K562 (cell line): ENCODE measurements around the gene CASD1. TPM values are rescaled to one million over a fixed set of nuclear protein-coding genes. Genes with fewer than 3 reads are reported as not detected.
A peak's percentile ranks its signal among the peaks of the same experiment; 100 is the strongest.

ENCODE experiments used
- ARNT ChIP-seq, 2 experiments: fragments of 450-650 bp; IDR thresholded peaks; 2 replicates each; pipeline ENCODE4 v1.6.1; 2016; ENCODE audit warnings: mild to moderate bottlenecking in 1 of 2
- EGR1 ChIP-seq: fragments of 450-650 bp; conservative IDR thresholded peaks from 2 replicates; pipeline ENCODE4 v1.6.1; 2017; ENCODE audit warnings: mild to moderate bottlenecking
- FOXM1 ChIP-seq, 2 experiments: fragments of 450-650 bp in 1 of 2; sonication (generic) in 1 of 2; formaldehyde crosslinking in 1 of 2; IDR thresholded peaks; 2 replicates each; pipeline versions ENCODE4 v1.6.1 to v1.9.0; 2017 to 2022; ENCODE audit warnings: low read depth in 2 of 2, mild to moderate bottlenecking in 2 of 2, missing genetic modification reagents in 1 of 2, moderate library complexity in 1 of 2
- HMGN3 ChIP-seq: IDR thresholded peaks from 2 replicates; pipeline ENCODE4 v1.6.1; 2011; ENCODE audit warnings: borderline replicate concordance, low read depth, mild to moderate bottlenecking, mixed read lengths, low read length; ENCODE audit not compliant: insufficient read length; ENCODE audit errors: extremely low read depth
- MIER1 ChIP-seq: fragments of 450-650 bp; IDR thresholded peaks from 2 replicates; pipeline ENCODE4 v1.6.1; 2016; ENCODE audit warnings: antibody characterized with exemption, mild to moderate bottlenecking, low read depth
- MTA3 ChIP-seq: fragments of 450-650 bp; formaldehyde crosslinking; IDR thresholded peaks from 2 replicates; pipeline ENCODE4 v1.6.1; 2017; ENCODE audit warnings: mild to moderate bottlenecking, borderline replicate concordance
- NFRKB ChIP-seq: fragments of 450-650 bp; IDR thresholded peaks from 2 replicates; pipeline ENCODE4 v1.6.1; 2016; ENCODE audit warnings: low read depth
- SMARCE1 ChIP-seq: fragments of 450-650 bp; IDR thresholded peaks from 2 replicates; pipeline ENCODE4 v1.7.1; 2016; ENCODE audit warnings: mild to moderate bottlenecking
- TEAD4 ChIP-seq, 2 experiments: sonication (generic) in 1 of 2; formaldehyde crosslinking in 1 of 2; IDR thresholded peaks; 2 replicates each; pipeline versions ENCODE4 v1.6.1 to v1.8.0; 2012 to 2022; ENCODE audit warnings: borderline replicate concordance in 1 of 2, inconsistent platforms in 1 of 2, low read length in 1 of 2, mild to moderate bottlenecking in 1 of 2, missing genetic modification reagents in 1 of 2
- YY1 ChIP-seq, 3 experiments: IDR thresholded peaks; 2 replicates each; pipeline ENCODE4 v1.6.1; 2011; ENCODE audit warnings: low read length in 2 of 3, mild to moderate bottlenecking in 2 of 3, moderate library complexity in 2 of 3, borderline replicate concordance in 1 of 3, control low read depth in 1 of 3, low read depth in 1 of 3; ENCODE audit not compliant: insufficient read depth in 3 of 3, insufficient replicate concordance in 2 of 3, control insufficient read depth in 1 of 3, insufficient read length in 1 of 3; ENCODE audit errors: extremely low read depth in 1 of 3
- ZBTB40 ChIP-seq, 2 experiments: fragments of 450-650 bp in 1 of 2; sonication (generic) in 1 of 2; formaldehyde crosslinking in 1 of 2; IDR thresholded peaks; 2 replicates each; pipeline versions ENCODE4 v1.7.1 to v1.9.0; 2016 to 2022; ENCODE audit warnings: inconsistent platforms in 1 of 2, mild to moderate bottlenecking in 1 of 2, missing genetic modification reagents in 1 of 2
- ZFX ChIP-seq: sonication (generic); formaldehyde crosslinking; IDR thresholded peaks from 2 replicates; pipeline ENCODE4 v1.8.0; 2022; ENCODE audit warnings: mild to moderate bottlenecking, missing genetic modification reagents, moderate library complexity
- ZNF347 ChIP-seq: fragments of 450-650 bp; formaldehyde crosslinking; IDR thresholded peaks from 2 replicates; pipeline ENCODE4 v1.4.0; 2020; ENCODE audit warnings: low read depth, mild to moderate bottlenecking, moderate library complexity
- ZNF445 ChIP-seq: fragments of 250-450 bp; sonication (Bioruptor Pico); IDR thresholded peaks from 2 replicates; pipeline ENCODE4 v1.4.0; 2020; ENCODE audit warnings: low read depth, mild to moderate bottlenecking, moderate library complexity
- ZNF583 ChIP-seq: fragments of 250-450 bp; sonication (Bioruptor Pico); IDR thresholded peaks from 2 replicates; pipeline ENCODE4 v1.4.0; 2020
- ZNF696 ChIP-seq: fragments of 250-450 bp; sonication (Bioruptor Pico); conservative IDR thresholded peaks from 2 replicates; pipeline ENCODE4 v1.4.0; 2020; ENCODE audit warnings: mild to moderate bottlenecking, moderate library complexity
- polyA plus RNA-seq, 8 experiments: library from polyadenylated mRNA; depleted of rRNA in 4 of 8; stranded (reverse) in 5 of 8; unstranded in 3 of 8; fragments of >200 nt; fragmentation: Nextera tagmentation in 2 of 8; fragmentation: Illumina TruSeq in 1 of 8; extraction: Ambion mirVana in 2 of 8; extraction: Trizol in 1 of 8; gene quantifications; 2 replicates each; pipeline versions ENCODE4 v1.2.1 to v1.2.3, GENCODE V29; 2011 to 2014; ENCODE audit warnings: inconsistent platforms in 1 of 8, missing spikeins in 1 of 8
- total RNA-seq, 7 experiments: library from RNA; depleted of rRNA in 6 of 7; stranded (reverse); fragments of >200 nt in 6 of 7; fragmentation: Illumina TruSeq in 2 of 7; extraction: Trizol in 2 of 7; gene quantifications; 2 replicates each; pipeline versions ENCODE4 v1.2.1 to v1.2.3, GENCODE V29; 2011 to 2021; ENCODE audit warnings: low replicate concordance in 1 of 7

The CASD1 gene
- total and polyA plus RNA-seq, 9 of the 15 experiments (the other 6 are each of a cell fraction or from before 2014, with no cell fraction given): 1.2 to 8.2 (median 4.8) TPM

DNA sequence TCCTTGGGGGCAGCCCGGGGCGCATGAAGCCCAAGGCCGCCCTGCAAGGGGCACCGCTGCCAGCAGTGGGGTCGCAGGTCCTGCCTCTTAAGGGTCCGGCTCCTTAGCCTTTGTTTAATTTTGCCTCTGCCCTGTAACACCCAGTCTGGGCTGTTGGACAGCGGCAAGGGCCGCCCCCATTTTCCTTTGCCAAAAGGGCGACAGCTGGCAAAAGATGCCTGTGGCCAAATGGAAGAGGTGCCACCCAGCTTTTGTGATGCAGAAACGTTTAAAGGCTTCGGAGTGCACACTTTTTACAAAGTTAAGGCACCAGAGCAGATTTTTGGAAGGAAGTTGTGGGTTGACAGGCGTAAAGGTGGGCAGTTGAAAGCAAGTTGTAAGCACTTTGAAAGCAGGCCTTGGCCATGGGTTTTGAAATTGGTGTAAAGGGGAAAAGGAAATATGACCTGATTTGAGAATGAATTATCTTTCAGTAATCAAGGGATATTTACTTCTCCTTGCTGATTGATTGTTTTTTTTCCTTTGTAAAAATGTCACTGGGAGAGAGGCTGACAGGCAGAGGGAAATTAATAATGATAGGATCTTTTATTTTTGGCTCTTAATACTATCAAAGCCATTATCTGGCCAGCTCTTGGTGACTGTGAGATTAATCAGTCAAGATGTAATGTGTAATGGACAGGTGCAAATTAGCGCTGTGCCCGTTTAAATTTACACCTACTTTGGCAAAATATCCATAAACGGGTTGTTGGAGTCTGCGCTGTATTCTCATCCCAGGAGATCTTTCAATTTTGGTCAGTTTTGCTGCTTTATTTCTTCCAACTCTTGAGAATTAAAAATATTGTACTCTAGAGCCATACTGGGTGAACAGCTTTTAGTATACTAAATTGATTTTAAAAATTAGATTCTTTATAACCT is 1.2 kb downstream of the CASD1 start (continued):
- TF ChIP-seq MTA3 (no peak), ARNT (IDR thresholded peaks at IDR 0.05) (no peak), ZNF696 (CRISPR knock-in tag) (no peak), ZNF347 (CRISPR knock-in tag) (no peak), HMGN3 (peak; percentile 0), YY1 (IDR thresholded peaks at IDR 0.05; ENCODE audit: borderline replicate concordance in 1 of 3, control insufficient read depth in 1 of 3, extremely low read depth in 1 of 3, insufficient read depth in 3 of 3, insufficient read length in 1 of 3, insufficient replicate concordance in 2 of 3, low read depth in 1 of 3, low read length in 2 of 3) (peak in 1 of 3 experiments; percentile 10), ZBTB40 (IDR thresholded peaks at IDR 0.05) (0 out of 2 replicates have a peak, but pooled peaks have one; percentile 12), ZBTB40 (CRISPR knock-in tag; IDR thresholded peaks at IDR 0.05) (no peak), SMARCE1 (peak; percentile 37; the same call in 1 of the 2 replicates), NFRKB (peak; percentile 35; the same call in 1 of the 2 replicates), MIER1 (peak; percentile 75), ZNF445 (CRISPR knock-in tag) (no peak), EGR1 (no peak), TEAD4 (IDR thresholded peaks at IDR 0.05; ENCODE audit: low read length) (0 out of 2 replicates have a peak, but pooled peaks have one; percentile 6), TEAD4 (CRISPR knock-in tag; IDR thresholded peaks at IDR 0.05; ENCODE audit: borderline replicate concordance) (no peak), ZFX (CRISPR knock-in tag) (peak; percentile 35; the same call in 1 of the 2 replicates), FOXM1 (IDR thresholded peaks at IDR 0.05; ENCODE audit: low read depth) (no peak), FOXM1 (CRISPR knock-in tag; IDR thresholded peaks at IDR 0.05; ENCODE audit: low read depth) (0 out of 2 replicates have a peak, but pooled peaks have one; percentile 13), ZNF583 (0 out of 2 replicates have a peak, but pooled peaks have one; percentile 25)
